T-helper 1 cell treated with Interleukin-12 subunit alpha and Interleukin-12 subunit beta and Interleukin-4 antibody, amounts not matched to agents 30 μg/mL and 1 μg/mL, for 36 hours (primary cell): Measurements from ENCODE around the gene FKBP11.
"Not testable (repeated sequence)": the region's sequence is repeated elsewhere in the genome, so short reads cannot be mapped to it uniquely, and the experiment has no call there.

ENCODE experiments used
- H3K27ac Mint-ChIP-seq: one replicate; pipeline ENCODE4 v1.8.0; 2021; ENCODE audit warnings: mild to moderate bottlenecking, mixed read lengths
- H3K27me3 Mint-ChIP-seq: one replicate; pipeline ENCODE4 v1.8.0; 2021; ENCODE audit warnings: low read depth, mixed read lengths
- H3K36me3 Mint-ChIP-seq: one replicate; pipeline ENCODE4 v1.8.0; 2021; ENCODE audit warnings: low read depth, mixed read lengths
- H3K4me1 Mint-ChIP-seq: one replicate; pipeline ENCODE4 v1.8.0; 2021; ENCODE audit warnings: low read depth, mixed read lengths
- H3K4me3 Mint-ChIP-seq: one replicate; pipeline ENCODE4 v1.8.0; 2021; ENCODE audit warnings: mild to moderate bottlenecking, moderate library complexity, mixed read lengths
- H3K9me3 Mint-ChIP-seq: one replicate; pipeline ENCODE4 v1.8.0; 2021; ENCODE audit warnings: mixed read lengths

Gene FKBP11

DNA sequence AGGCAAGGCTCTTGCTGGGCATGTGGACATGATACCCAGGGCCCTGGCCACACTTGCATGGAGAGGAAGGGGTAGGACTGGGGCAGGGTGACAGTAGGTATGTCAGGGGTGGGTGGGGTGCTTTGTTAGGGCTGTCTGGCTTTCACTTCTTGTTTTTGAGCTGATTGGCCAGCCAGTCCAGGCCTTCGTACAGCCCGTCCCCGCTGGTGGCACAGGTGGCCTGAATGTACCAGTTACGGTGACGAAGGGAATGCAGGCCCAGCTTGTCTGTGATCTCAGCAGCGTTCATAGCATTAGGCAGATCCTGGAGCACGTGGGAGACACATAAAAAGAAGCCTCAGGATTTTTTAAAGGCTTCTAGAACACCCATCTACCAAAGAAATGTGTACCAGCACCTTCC, 13.5 kb upstream of the FKBP11 start:
- H3K27ac Mint-ChIP-seq, result no peak overlapping the region
- H3K36me3 Mint-ChIP-seq, result peaks cover 38% of the 10 kb centered on the region
- peaks cover 31% of the 10 kb centered on the region for H3K4me1 Mint-ChIP-seq

DNA sequence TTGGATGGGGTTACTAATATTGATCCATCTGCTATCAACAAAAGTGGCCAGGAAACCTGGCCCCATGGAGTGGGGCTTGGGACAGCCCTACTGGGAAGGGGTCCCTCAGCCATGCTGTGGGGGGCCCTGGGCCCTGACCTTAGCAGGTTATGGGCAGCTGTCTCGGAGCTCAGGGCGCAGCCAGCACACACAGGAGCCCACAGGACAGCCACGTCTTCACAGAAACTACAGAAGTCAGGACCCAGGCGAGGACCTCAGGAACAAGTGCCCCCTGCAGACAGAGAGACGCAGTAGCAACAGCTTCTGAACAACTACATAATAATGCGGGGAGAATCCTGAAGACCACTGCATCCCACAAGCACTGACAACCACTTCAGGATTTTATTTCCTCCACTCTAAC, 11.9 kb upstream of the FKBP11 start:
- peaks cover 37% of the 10 kb centered on the region for H3K4me1 Mint-ChIP-seq
- H3K27ac Mint-ChIP-seq, result no peak overlapping the region
- no peak overlapping the region for H3K4me3 Mint-ChIP-seq
- H3K36me3 Mint-ChIP-seq, result peaks cover 45% of the 10 kb centered on the region
- no peaks in the 10 kb centered on the region for H3K27me3 Mint-ChIP-seq
- H3K9me3 Mint-ChIP-seq, result no peaks in the 10 kb centered on the region

More for the DNA sequence above, 13.5 kb upstream of the FKBP11 start:
- Mint-ChIP-seq H3K4me3 (no peak overlapping the region), H3K27me3 (no peaks in the 10 kb centered on the region), H3K9me3 (no peaks in the 10 kb centered on the region)

DNA sequence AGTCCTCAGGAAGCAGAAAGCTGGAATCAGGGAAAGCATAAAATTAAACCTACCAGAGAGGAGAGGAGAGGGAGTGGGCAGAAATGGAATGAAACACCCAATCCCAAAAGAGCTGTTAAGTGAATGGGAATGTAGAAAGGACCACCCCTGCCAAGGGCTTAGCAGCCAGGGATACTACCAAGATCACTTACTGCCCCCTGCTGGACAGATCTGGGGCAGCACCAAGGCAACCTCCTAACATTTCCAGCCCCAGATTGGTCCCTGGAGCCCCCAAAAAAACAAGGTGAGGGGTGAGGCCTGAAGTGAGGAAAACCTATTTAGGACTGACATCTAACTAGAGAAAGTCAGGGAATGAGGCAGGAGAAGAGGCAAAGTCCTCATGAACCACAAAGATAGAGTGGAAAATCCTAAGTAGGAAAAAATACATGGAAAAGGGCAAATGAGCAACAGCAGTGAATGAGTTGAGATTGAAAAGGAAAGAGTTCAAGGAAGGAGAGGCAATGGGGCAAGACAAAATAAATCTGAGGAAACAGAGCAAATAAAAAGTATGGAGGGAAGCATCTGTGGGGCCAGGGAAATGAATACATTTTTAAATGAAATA, 11.2 kb upstream of the FKBP11 start:
- Mint-ChIP-seq H3K4me1 (peaks cover 35% of the 10 kb centered on the region), H3K36me3 (peaks cover 44% of the 10 kb centered on the region), H3K27me3 (no peaks in the 10 kb centered on the region), H3K9me3 (no peaks in the 10 kb centered on the region), H3K4me3 (no peak overlapping the region), H3K27ac (peak overlapping the region; percentile 70)

- Mint-ChIP-seq H3K36me3 (peaks cover 43% of the 10 kb centered on the region), H3K27me3 (no peaks in the 10 kb centered on the region), H3K4me3 (peak overlapping the region; percentile 58), H3K27ac (peak overlapping the region; percentile 91), H3K4me1 (peaks cover 37% of the 10 kb centered on the region), H3K9me3 (no peaks in the 10 kb centered on the region)
Observed at GRCh38 chr12:48934312-48934706, 9.0 kb upstream of the FKBP11 start.

DNA sequence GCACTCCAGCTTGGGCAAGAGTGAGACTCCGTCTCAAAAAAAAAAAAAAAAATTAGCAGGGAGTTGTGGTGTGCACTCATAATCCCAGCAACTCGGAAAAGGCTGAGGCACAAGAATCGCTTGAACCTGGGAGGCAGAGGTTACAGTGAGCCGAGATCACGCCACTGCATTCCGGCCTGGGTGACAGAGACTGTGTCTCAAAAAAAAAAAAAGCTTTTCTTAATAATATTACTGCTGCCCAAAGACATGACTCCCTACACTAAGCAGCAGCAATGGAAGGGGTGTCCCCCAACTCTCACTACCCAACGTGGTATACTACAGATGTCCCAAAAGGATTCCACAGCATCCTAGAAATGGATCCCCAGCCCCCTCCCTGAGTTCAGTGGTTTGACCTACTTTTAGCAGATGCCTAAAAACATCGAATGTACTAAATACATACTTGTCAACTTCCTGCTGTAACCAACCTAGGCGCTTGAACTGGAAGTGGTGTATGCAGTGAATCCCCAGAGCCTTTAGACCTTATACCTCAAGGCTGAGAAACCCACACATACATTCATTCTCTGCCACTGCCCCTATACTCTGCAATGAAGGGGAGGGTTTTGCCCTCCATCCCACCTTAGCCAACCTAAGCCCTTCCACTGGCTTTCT, 8.5 kb upstream of the FKBP11 start:
- Mint-ChIP-seq H3K27me3 (no peaks in the 10 kb centered on the region), H3K27ac (peak overlapping the region; percentile 91), H3K4me3 (peak overlapping the region; percentile 59), H3K9me3 (no peaks in the 10 kb centered on the region), H3K36me3 (peaks cover 39% of the 10 kb centered on the region), H3K4me1 (peaks cover 37% of the 10 kb centered on the region)

- Mint-ChIP-seq H3K4me3 (peak overlapping the region; percentile 41), H3K9me3 (no peaks in the 10 kb centered on the region), H3K27ac (peak overlapping the region; percentile 81), H3K36me3 (peaks cover 35% of the 10 kb centered on the region), H3K4me1 (peaks cover 37% of the 10 kb centered on the region), H3K27me3 (no peaks in the 10 kb centered on the region)
Observed at GRCh38 chr12:48932878-48933277, 7.6 kb upstream of the FKBP11 start.

- no peaks in the 10 kb centered on the region for H3K27me3 Mint-ChIP-seq
- no peaks in the 10 kb centered on the region for H3K9me3 Mint-ChIP-seq
- no peak overlapping the region for H3K4me3 Mint-ChIP-seq
- H3K36me3 Mint-ChIP-seq, result peaks cover 34% of the 10 kb centered on the region
- peaks cover 42% of the 10 kb centered on the region for H3K4me1 Mint-ChIP-seq
- peak overlapping the region; percentile 13 for H3K27ac Mint-ChIP-seq
Observed at GRCh38 chr12:48930475-48930874, 5.2 kb upstream of the FKBP11 start.

DNA sequence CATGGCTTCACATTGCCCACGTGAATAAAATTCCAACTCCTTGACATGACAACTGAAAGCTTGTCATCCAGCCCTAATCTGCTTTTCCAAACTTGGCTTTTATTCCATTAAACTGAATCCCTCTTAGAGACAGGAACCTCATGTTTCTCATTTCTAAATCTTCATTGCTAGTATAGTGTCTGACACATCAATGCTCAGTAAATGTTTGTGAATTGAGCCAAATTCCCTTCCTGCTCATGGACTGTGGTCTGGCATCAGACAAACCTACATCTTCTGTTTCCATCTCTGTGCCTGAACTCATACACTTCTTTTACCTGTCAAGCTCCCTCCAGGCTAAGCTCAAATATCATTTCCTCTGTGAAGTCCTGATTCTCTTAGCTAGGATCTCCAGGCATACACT, 4.3 kb upstream of the FKBP11 start:
- Mint-ChIP-seq H3K9me3 (no peaks in the 10 kb centered on the region), H3K27me3 (no peaks in the 10 kb centered on the region), H3K36me3 (peaks cover 30% of the 10 kb centered on the region), H3K27ac (no peak overlapping the region), H3K4me1 (peaks cover 39% of the 10 kb centered on the region), H3K4me3 (no peak overlapping the region)

DNA sequence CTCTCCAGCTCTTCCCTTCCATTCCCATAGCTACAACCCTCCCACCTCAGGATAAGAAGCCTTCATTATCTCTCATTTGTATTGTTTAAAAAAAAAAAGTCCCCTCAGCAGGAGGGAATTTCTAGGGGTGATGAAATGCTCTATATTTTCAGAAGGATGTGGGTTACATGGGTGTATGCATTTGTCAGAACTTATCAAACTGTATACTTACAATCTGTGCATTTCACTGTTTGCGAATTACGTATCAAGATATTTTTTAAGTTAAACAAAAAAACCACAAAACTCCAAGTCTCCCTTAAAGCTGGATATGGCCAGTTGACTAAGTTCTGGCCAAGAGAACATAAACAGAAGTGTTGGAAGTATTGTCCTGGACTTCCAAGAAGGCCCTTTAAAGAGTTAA, 2.0 kb upstream of the FKBP11 start:
- peak overlapping the region; percentile 68 for H3K4me3 Mint-ChIP-seq
- peak overlapping the region; percentile 78 for H3K27ac Mint-ChIP-seq

DNA sequence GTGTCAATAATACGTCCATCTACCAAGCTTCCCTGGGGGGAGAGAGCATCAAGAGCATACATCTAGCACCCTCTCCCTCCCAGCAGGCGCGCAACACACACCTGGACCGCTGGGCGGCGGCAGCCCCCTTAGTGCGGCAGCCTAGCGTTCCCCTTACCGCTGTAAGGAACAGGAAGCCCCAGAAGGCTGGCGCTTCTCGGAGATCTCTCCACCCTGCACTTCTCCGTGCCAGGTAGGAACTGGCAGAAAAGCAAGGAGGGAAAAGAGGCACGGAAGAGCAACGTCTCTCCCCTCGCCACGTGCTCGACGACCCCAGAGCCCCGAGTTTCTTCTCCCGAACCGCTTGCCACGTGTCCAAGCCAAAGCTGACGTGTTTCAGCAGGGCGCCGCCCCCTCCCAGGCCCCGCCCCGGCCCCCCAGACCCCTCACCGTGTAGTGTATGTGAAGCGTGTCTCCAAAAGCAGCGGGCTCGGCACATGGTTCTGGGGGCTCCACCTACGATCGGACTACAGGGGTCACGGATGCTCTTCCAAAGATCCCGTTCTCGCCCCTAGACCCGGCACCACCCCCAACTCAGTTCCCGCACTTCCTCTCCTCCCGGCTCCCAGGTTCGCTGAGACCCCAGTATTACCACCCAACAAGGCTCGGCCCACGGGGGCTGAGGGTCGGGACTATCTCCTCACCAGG, 532 bp downstream of the FKBP11 start:
- Mint-ChIP-seq H3K9me3 (no peaks in the 10 kb centered on the region), H3K27ac (peak overlapping the region; percentile 89), H3K4me3 (peak overlapping the region; percentile 91), H3K27me3 (no peaks in the 10 kb centered on the region), H3K36me3 (peaks cover 38% of the 10 kb centered on the region), H3K4me1 (peaks cover 41% of the 10 kb centered on the region)

More for the DNA sequence above, 2.0 kb upstream of the FKBP11 start:
- Mint-ChIP-seq H3K4me1 (peaks cover 41% of the 10 kb centered on the region), H3K9me3 (no peaks in the 10 kb centered on the region), H3K27me3 (no peaks in the 10 kb centered on the region), H3K36me3 (peaks cover 31% of the 10 kb centered on the region)

GRCh38 chr12:48923117-48923516, 2.2 kb downstream of the FKBP11 start:
- no peaks in the 10 kb centered on the region for H3K27me3 Mint-ChIP-seq
- H3K4me3 Mint-ChIP-seq, result no peak overlapping the region
- peaks cover 46% of the 10 kb centered on the region for H3K4me1 Mint-ChIP-seq
- peak overlapping the region; percentile 49 for H3K27ac Mint-ChIP-seq
- peaks cover 33% of the 10 kb centered on the region for H3K36me3 Mint-ChIP-seq
- H3K9me3 Mint-ChIP-seq, result no peaks in the 10 kb centered on the region

DNA sequence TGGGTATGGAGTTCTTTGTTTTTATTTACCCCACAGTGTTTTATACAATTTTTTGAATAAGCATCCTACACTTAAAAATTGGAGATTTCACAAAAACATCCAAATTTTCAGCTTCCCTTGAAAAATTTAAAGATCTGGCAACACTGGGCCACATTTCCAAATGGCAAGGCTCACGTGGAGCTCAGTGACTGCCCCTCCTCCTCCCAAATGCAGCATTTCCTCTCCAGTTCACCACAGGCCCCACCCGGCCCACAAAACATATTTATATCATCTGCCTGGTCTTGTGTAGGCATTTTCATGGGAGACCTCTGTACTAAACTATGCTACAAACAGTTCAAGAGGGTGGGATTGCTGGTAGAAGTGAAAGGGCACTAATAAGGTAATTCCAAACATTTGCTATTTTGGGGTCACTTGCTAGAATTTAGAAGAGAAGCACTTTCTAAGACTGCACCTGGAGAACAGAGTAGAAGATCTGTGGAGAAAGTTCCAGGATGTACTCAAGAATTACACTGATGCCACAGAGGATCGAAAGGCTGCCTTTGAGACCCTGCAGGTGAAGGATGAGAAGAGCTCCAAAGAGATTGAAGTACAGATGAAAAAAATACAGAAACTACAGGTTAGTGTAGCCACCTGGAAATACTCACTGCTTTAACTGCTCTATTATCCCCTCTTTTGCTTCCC, 7.3 kb downstream of the FKBP11 start:
- peaks cover 29% of the 10 kb centered on the region for H3K4me1 Mint-ChIP-seq
- peak overlapping the region; percentile 78 for H3K4me3 Mint-ChIP-seq
- H3K36me3 Mint-ChIP-seq, result peaks cover 24% of the 10 kb centered on the region

DNA sequence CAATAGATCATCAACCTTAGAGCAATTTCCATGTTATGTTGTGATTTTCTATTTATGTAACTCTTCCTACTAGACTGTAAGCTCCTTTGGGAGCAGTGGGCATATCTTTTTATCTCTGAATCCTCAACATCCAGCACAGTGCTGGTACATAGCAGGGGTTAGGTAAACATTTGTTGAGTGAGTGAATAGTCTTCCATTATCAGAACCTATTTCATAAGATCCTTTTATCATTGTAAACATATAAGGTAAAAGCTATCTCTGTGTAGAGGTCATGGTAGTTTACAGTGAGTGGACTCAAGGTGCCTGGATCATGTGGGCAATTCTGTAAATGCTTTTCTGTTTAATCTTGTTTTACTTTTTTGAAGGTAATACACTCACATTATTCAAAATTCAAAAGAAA, 15.1 kb downstream of the FKBP11 start:
- Mint-ChIP-seq H3K4me1 (no peaks in the 10 kb centered on the region), H3K4me3 (no peak overlapping the region), H3K27me3 (peaks cover 5% of the 10 kb centered on the region), H3K27ac (no peak overlapping the region), H3K36me3 (no peaks in the 10 kb centered on the region), H3K9me3 (no peaks in the 10 kb centered on the region)

More for the DNA sequence above, 7.3 kb downstream of the FKBP11 start:
- Mint-ChIP-seq H3K9me3 (no peaks in the 10 kb centered on the region), H3K27me3 (no peaks in the 10 kb centered on the region), H3K27ac (peak overlapping the region; percentile 78)

- not testable (repeated sequence) for H3K36me3 Mint-ChIP-seq, H3K27me3 Mint-ChIP-seq, H3K27ac Mint-ChIP-seq, H3K9me3 Mint-ChIP-seq, H3K4me1 Mint-ChIP-seq, H3K4me3 Mint-ChIP-seq
Observed at GRCh38 chr12:48909698-48910097, 15.6 kb downstream of the FKBP11 start.
